K562 (cell line): ENCODE data around the gene CSNK1D. TPM values are rescaled to one million over a fixed set of nuclear protein-coding genes. Genes with fewer than 3 reads are reported as not detected.

ENCODE experiments used
- CEBPB ChIP-seq: fragments of 450-650 bp; IDR thresholded peaks from 2 replicates; pipeline ENCODE4 v1.6.1; 2016; ENCODE audit warnings: missing genetic modification characterization, missing compliant biosample characterization
- CHCHD3 ChIP-seq: fragments of 250-450 bp; sonication (Bioruptor Pico); IDR thresholded peaks from 2 replicates; pipeline ENCODE4 v2.1.2; 2022; ENCODE audit warnings: mild to moderate bottlenecking
- DIDO1 ChIP-seq: fragments of 450-650 bp; IDR thresholded peaks from 2 replicates; pipeline ENCODE4 v1.6.1; 2016; ENCODE audit warnings: low read depth, missing biosample characterization, missing genetic modification characterization
- ELF2 ChIP-seq: fragments of 250-450 bp; sonication (Bioruptor Pico); IDR thresholded peaks from 2 replicates; pipeline ENCODE4 v1.5.0; 2021; ENCODE audit warnings: mild to moderate bottlenecking
- ELF4 ChIP-seq: fragments of 450-650 bp; formaldehyde crosslinking; IDR thresholded peaks from 2 replicates; pipeline ENCODE4 v1.4.0; 2022; ENCODE audit warnings: missing genetic modification characterization
- GABPB1 ChIP-seq: sonication (generic); formaldehyde crosslinking; IDR thresholded peaks from 2 replicates; pipeline ENCODE4 v1.8.0; 2022; ENCODE audit warnings: mild to moderate bottlenecking, missing genetic modification reagents
- HOXB6 ChIP-seq: fragments of 250-450 bp; sonication (Bioruptor Pico); IDR thresholded peaks from 2 replicates; pipeline ENCODE4 v1.5.1; 2022; ENCODE audit warnings: mild to moderate bottlenecking, borderline replicate concordance
- IRF2 ChIP-seq: sonication (generic); formaldehyde crosslinking; IDR thresholded peaks from 2 replicates; pipeline ENCODE4 v1.8.1; 2022; ENCODE audit warnings: mild to moderate bottlenecking, missing genetic modification reagents
- KDM2B ChIP-seq: fragments of 250-450 bp; sonication (Bioruptor Pico); IDR thresholded peaks from 2 replicates; pipeline ENCODE4 v1.8.0; 2021; ENCODE audit warnings: mild to moderate bottlenecking, moderate library complexity
- MAFG ChIP-seq: fragments of 450-650 bp; conservative IDR thresholded peaks from 2 replicates; pipeline ENCODE4 v1.6.1; 2016; ENCODE audit warnings: missing genetic modification characterization, missing compliant biosample characterization
- NCOA6 ChIP-seq: fragments of 450-650 bp; IDR thresholded peaks from 2 replicates; pipeline ENCODE4 v1.6.1; 2017; ENCODE audit warnings: mild to moderate bottlenecking
- NONO ChIP-seq, 2 experiments: fragments of 200-400 bp in 1 of 2; fragments of 450-650 bp in 1 of 2; formaldehyde crosslinking in 1 of 2; IDR thresholded peaks; 2 replicates each; pipeline ENCODE4 v1.6.1; 2017; ENCODE audit warnings: low read depth in 2 of 2, mild to moderate bottlenecking in 2 of 2, moderate library complexity in 2 of 2, low read length in 1 of 2
- SAP30 ChIP-seq: fragments of 200-600 bp; sonication (generic); IDR thresholded peaks from 2 replicates; pipeline ENCODE4 v1.6.1; 2012; ENCODE audit warnings: borderline replicate concordance, low read depth, mild to moderate bottlenecking, moderate library complexity, low read length, control low read depth, inconsistent platforms; ENCODE audit not compliant: insufficient read depth, poor library complexity, severe bottlenecking
- SIN3A ChIP-seq, 2 experiments: fragments of 150-350 bp in 1 of 2; IDR thresholded peaks; 2 replicates each; pipeline ENCODE4 v1.6.1; 2011 to 2016; ENCODE audit warnings: borderline replicate concordance in 2 of 2, low read depth in 2 of 2, low read length in 2 of 2, mild to moderate bottlenecking in 2 of 2, moderate library complexity in 2 of 2; ENCODE audit not compliant: control insufficient read depth in 1 of 2
- SMAD4 ChIP-seq: fragments of 250-450 bp; sonication (Bioruptor Pico); conservative IDR thresholded peaks from 2 replicates; pipeline ENCODE4 v1.8.0; 2021; ENCODE audit warnings: inconsistent platforms, mild to moderate bottlenecking, moderate library complexity
- STAT5B ChIP-seq: fragments of 250-450 bp; sonication (Bioruptor Pico); IDR thresholded peaks from 2 replicates; pipeline ENCODE4 v1.8.0; 2021; ENCODE audit warnings: mild to moderate bottlenecking, inconsistent platforms
- TCF7L2 ChIP-seq: fragments of 150-350 bp; IDR thresholded peaks from 2 replicates; pipeline ENCODE4 v1.6.1; 2016; ENCODE audit warnings: low read depth, mild to moderate bottlenecking, low read length, moderate library complexity
- TCFL5 ChIP-seq: fragments of 250-450 bp; sonication (Bioruptor Pico); conservative IDR thresholded peaks from 2 replicates; pipeline ENCODE4 v1.6.1; 2021; ENCODE audit warnings: mild to moderate bottlenecking, moderate library complexity, matching md5 sums
- TEAD4 ChIP-seq, 2 experiments: sonication (generic) in 1 of 2; formaldehyde crosslinking in 1 of 2; IDR thresholded peaks; 2 replicates each; pipeline versions ENCODE4 v1.6.1 to v1.8.0; 2012 to 2022; ENCODE audit warnings: borderline replicate concordance in 1 of 2, inconsistent platforms in 1 of 2, low read length in 1 of 2, mild to moderate bottlenecking in 1 of 2, missing genetic modification reagents in 1 of 2
- polyA plus RNA-seq, 8 experiments: library from polyadenylated mRNA; depleted of rRNA in 4 of 8; stranded (reverse) in 5 of 8; unstranded in 3 of 8; fragments of >200 nt; fragmentation: Nextera tagmentation in 2 of 8; fragmentation: Illumina TruSeq in 1 of 8; extraction: Ambion mirVana in 2 of 8; extraction: Trizol in 1 of 8; gene quantifications; 2 replicates each; pipeline versions ENCODE4 v1.2.1 to v1.2.3, GENCODE V29; 2011 to 2014; ENCODE audit warnings: inconsistent platforms in 1 of 8, missing spikeins in 1 of 8
- total RNA-seq, 7 experiments: library from RNA; depleted of rRNA in 6 of 7; stranded (reverse); fragments of >200 nt in 6 of 7; fragmentation: Illumina TruSeq in 2 of 7; extraction: Trizol in 2 of 7; gene quantifications; 2 replicates each; pipeline versions ENCODE4 v1.2.1 to v1.2.3, GENCODE V29; 2011 to 2021; ENCODE audit warnings: low replicate concordance in 1 of 7
- TF ChIP-seq, protein P1 (sequence below): fragments of 250-450 bp; sonication (Bioruptor Pico); IDR thresholded peaks from 2 replicates; pipeline ENCODE4 v1.8.0; 2021; ENCODE audit warnings: borderline replicate concordance, mild to moderate bottlenecking, moderate library complexity; ENCODE audit not compliant: poor library complexity, severe bottlenecking
- TF ChIP-seq, protein P2 (sequence below): sonication (generic); formaldehyde crosslinking; IDR thresholded peaks from 2 replicates; pipeline ENCODE4 v1.8.1; 2023; ENCODE audit warnings: mild to moderate bottlenecking, missing genetic modification reagents, moderate library complexity
- TF ChIP-seq, protein P3 (sequence below): sonication (generic); formaldehyde crosslinking; IDR thresholded peaks from 2 replicates; pipeline ENCODE4 v1.8.1; 2022; ENCODE audit warnings: missing genetic modification reagents
- TF ChIP-seq, protein P4 (sequence below), 2 experiments: fragments of 450-650 bp; IDR thresholded peaks; 2 replicates each; pipeline ENCODE4 v1.6.1; 2016

The CSNK1D gene
- total and polyA plus RNA-seq, 9 of the 15 experiments (the other 6 are each of a cell fraction or from before 2014, with no cell fraction given), result 6.5 to 133 (median 41.3) TPM

- TF ChIP-seq, protein P1, sequence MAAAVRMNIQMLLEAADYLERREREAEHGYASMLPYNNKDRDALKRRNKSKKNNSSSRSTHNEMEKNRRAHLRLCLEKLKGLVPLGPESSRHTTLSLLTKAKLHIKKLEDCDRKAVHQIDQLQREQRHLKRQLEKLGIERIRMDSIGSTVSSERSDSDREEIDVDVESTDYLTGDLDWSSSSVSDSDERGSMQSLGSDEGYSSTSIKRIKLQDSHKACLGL (CRISPR knock-in tag), result no peak
- peak; percentile 27; the same call in 1 of the 2 replicates for TF ChIP-seq GABPB1
- TF ChIP-seq ELF4 (CRISPR knock-in tag), result peak; percentile 70; the same call in 1 of the 2 replicates
- TF ChIP-seq KDM2B (CRISPR knock-in tag), result no peak
- TF ChIP-seq NONO (IDR thresholded peaks at IDR 0.05; ENCODE audit: low read depth in 2 of 2, low read length in 1 of 2), result peak in 1 of 2 experiments; percentile 23; a peak in 1 of 4 replicates
- no peak; a peak in 1 of 4 replicates for TF ChIP-seq SIN3A (IDR thresholded peaks at IDR 0.05; ENCODE audit: borderline replicate concordance in 2 of 2, control insufficient read depth in 1 of 2, low read depth in 2 of 2, low read length in 2 of 2)
- TF ChIP-seq IRF2 (CRISPR knock-in tag), result no peak
- no peak for TF ChIP-seq STAT5B
- peak; percentile 29; the same call in 1 of the 2 replicates for TF ChIP-seq TEAD4 (IDR thresholded peaks at IDR 0.05; ENCODE audit: low read length)
- TF ChIP-seq TEAD4 (CRISPR knock-in tag; IDR thresholded peaks at IDR 0.05; ENCODE audit: borderline replicate concordance), result no peak
- TF ChIP-seq NCOA6, result no peak
- peak; percentile 80 for TF ChIP-seq CEBPB
- TF ChIP-seq ELF2 (CRISPR knock-in tag), result peak; percentile 91
- peak; percentile 67 for TF ChIP-seq MAFG
- TF ChIP-seq, protein P2, sequence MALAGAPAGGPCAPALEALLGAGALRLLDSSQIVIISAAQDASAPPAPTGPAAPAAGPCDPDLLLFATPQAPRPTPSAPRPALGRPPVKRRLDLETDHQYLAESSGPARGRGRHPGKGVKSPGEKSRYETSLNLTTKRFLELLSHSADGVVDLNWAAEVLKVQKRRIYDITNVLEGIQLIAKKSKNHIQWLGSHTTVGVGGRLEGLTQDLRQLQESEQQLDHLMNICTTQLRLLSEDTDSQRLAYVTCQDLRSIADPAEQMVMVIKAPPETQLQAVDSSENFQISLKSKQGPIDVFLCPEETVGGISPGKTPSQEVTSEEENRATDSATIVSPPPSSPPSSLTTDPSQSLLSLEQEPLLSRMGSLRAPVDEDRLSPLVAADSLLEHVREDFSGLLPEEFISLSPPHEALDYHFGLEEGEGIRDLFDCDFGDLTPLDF (CRISPR knock-in tag), result 0 out of 2 replicates have a peak, but pooled peaks have one; percentile 64
- TF ChIP-seq, protein P3, sequence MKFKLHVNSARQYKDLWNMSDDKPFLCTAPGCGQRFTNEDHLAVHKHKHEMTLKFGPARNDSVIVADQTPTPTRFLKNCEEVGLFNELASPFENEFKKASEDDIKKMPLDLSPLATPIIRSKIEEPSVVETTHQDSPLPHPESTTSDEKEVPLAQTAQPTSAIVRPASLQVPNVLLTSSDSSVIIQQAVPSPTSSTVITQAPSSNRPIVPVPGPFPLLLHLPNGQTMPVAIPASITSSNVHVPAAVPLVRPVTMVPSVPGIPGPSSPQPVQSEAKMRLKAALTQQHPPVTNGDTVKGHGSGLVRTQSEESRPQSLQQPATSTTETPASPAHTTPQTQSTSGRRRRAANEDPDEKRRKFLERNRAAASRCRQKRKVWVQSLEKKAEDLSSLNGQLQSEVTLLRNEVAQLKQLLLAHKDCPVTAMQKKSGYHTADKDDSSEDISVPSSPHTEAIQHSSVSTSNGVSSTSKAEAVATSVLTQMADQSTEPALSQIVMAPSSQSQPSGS, result no peak
- TF ChIP-seq DIDO1 (tag), result no peak
- TF ChIP-seq, protein P4, sequence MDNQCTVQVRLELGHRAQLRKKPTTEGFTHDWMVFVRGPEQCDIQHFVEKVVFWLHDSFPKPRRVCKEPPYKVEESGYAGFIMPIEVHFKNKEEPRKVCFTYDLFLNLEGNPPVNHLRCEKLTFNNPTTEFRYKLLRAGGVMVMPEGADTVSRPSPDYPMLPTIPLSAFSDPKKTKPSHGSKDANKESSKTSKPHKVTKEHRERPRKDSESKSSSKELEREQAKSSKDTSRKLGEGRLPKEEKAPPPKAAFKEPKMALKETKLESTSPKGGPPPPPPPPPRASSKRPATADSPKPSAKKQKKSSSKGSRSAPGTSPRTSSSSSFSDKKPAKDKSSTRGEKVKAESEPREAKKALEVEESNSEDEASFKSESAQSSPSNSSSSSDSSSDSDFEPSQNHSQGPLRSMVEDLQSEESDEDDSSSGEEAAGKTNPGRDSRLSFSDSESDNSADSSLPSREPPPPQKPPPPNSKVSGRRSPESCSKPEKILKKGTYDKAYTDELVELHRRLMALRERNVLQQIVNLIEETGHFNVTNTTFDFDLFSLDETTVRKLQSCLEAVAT (IDR thresholded peaks at IDR 0.05), result no peak
- TF ChIP-seq CHCHD3 (CRISPR knock-in tag), result no peak
- TF ChIP-seq HOXB6 (CRISPR knock-in tag), result no peak
- no peak for TF ChIP-seq TCFL5 (CRISPR knock-in tag)
- TF ChIP-seq SAP30, result no peak
- no peak for TF ChIP-seq TCF7L2
- peak; percentile 49 for TF ChIP-seq SMAD4 (CRISPR knock-in tag)
Measured at GRCh38 chr17:82205720-82206508, 67.6 kb downstream of the CSNK1D start (continued).
